ENCODE results near the gene SLC8A3. TPM values are rescaled to one million over a fixed set of nuclear protein-coding genes. Genes with fewer than 3 reads are reported as not detected.

The SLC8A3 gene
- total RNA-seq, 1 donor from 2014 or later = 0.12 TPM

GRCh38 chr14:70107309-70107708 is 81.4 kb downstream of the SLC8A3 start:
- DNase-seq (ENCODE audit: low read depth) = no peak
- no peak overlapping the region for H3K4me3 ChIP-seq (ENCODE audit: low read depth, low read length)
- TF ChIP-seq, protein P1, sequence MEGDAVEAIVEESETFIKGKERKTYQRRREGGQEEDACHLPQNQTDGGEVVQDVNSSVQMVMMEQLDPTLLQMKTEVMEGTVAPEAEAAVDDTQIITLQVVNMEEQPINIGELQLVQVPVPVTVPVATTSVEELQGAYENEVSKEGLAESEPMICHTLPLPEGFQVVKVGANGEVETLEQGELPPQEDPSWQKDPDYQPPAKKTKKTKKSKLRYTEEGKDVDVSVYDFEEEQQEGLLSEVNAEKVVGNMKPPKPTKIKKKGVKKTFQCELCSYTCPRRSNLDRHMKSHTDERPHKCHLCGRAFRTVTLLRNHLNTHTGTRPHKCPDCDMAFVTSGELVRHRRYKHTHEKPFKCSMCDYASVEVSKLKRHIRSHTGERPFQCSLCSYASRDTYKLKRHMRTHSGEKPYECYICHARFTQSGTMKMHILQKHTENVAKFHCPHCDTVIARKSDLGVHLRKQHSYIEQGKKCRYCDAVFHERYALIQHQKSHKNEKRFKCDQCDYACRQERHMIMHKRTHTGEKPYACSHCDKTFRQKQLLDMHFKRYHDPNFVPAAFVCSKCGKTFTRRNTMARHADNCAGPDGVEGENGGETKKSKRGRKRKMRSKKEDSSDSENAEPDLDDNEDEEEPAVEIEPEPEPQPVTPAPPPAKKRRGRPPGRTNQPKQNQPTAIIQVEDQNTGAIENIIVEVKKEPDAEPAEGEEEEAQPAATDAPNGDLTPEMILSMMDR (conservative IDR thresholded peaks at IDR 0.05; ENCODE audit: low read depth, low read length) = no peak

DNA sequence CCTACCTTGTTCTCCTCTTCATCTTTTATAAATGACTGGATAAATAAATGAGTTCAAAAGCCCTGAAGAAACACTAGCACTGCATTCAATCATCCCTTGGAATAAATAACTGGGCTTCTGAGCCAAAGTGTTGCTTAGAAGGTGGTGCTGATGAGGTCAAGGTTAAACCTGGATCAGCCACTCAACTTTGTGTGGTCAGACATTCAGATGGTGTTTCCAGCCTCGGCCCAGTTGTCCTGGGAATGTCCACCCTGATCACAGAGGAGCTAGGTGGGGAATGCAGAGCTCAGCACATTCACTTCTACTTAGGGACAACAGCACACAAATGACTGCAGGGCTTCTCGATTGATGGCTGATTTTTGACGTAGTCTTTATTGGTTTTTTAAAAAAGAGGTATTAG is 88.7 kb downstream of the SLC8A3 start:
- TF ChIP-seq, protein P1 (conservative IDR thresholded peaks at IDR 0.05; ENCODE audit: low read depth, low read length) = no peak
- no peak for DNase-seq (ENCODE audit: low read depth)
- no peak overlapping the region for H3K4me3 ChIP-seq (ENCODE audit: low read depth, low read length)

GRCh38 chr14:70098250-70098809 is 90.4 kb downstream of the SLC8A3 start:
- TF ChIP-seq, protein P1 (conservative IDR thresholded peaks at IDR 0.05; ENCODE audit: low read depth, low read length) = no peak
- no peak overlapping the region for H3K4me3 ChIP-seq (ENCODE audit: low read depth, low read length)
- no peak for DNase-seq (ENCODE audit: low read depth)

DNA sequence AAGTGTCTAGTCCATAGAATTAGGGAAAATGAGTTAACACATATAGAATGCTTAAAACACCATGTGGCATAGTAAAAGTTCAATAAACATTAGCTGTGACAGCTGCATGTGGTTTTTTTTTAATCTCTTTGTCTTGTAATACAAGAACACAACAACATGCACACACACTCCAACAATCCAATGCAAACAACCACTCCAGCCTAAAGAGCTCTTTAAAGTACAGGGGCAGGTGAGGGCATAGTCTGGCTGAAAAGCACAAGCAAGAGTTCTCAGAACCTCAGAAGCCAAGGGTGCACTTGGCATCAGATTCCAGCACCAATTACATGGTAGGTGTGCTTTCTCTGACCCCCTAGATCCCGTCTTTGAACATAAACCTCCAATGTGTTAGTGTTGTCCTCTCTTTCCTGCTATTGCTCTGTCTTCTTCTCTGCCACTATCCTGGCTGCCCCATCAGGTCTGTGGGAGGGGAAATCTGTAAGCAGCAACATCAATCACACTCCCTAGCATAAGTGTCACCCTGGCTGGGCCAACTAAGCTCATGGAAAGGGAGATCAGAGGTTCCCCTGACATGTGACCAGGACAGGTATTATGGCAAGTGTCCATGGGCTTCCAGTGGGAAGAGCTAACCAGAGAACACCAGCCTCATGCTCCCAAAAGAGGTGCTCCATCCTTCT is 91.0 kb downstream of the SLC8A3 start:
- no peak for DNase-seq (ENCODE audit: low read depth)
- TF ChIP-seq, protein P1 (conservative IDR thresholded peaks at IDR 0.05; ENCODE audit: low read depth, low read length) = no peak
- H3K4me3 ChIP-seq (ENCODE audit: low read depth, low read length) = no peak overlapping the region

DNA sequence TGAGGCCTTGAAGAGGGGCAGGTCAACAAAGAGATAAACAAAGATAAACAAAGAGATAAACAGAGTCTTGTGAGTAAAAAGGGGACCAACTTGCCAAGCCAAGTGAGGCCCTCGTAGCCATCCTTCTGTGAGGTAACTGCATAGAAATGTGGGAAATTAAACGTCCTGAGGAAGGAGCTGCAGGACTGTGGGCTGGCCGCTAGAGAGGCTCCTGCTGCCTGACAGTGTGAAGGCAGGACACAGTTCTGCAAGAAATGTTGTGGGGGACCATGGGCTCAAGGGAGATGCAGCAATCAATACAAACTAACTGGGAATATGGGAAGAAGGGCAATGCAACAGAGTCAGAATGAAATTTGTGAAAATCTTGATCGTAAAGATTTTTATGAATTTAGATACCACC is 91.9 kb downstream of the SLC8A3 start:
- no peak for DNase-seq (ENCODE audit: low read depth)
- TF ChIP-seq, protein P1 (conservative IDR thresholded peaks at IDR 0.05; ENCODE audit: low read depth, low read length) = peak; percentile 46
- H3K4me3 ChIP-seq (ENCODE audit: low read depth, low read length) = no peak overlapping the region

- TF ChIP-seq, protein P1 (conservative IDR thresholded peaks at IDR 0.05; ENCODE audit: low read depth, low read length) = no peak
- no peak for DNase-seq (ENCODE audit: low read depth)
- no peak overlapping the region for H3K4me3 ChIP-seq (ENCODE audit: low read depth, low read length)
Observed at GRCh38 chr14:70094631-70095030, 94.1 kb downstream of the SLC8A3 start.

DNA sequence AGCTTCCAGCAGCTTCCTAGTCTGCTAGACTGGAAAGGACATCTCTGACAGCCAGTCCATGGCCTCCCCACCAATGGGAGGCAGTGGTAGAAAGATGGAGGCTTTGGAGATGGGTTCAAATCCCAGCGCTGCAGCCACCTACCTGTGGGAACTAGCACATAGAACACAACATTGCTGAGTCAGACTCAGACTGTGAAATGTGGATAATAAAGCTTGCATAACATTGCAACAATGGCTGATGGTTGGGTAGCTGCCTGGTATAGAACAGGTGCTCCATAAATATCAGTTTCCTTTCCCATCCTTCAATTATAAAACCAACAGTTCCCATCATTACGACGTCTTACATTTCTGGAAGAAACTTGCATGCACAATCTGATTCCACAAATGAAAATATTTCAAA is 94.6 kb downstream of the SLC8A3 start:
- DNase-seq (ENCODE audit: low read depth) = no peak
- TF ChIP-seq, protein P1 (conservative IDR thresholded peaks at IDR 0.05; ENCODE audit: low read depth, low read length) = no peak
- no peak overlapping the region for H3K4me3 ChIP-seq (ENCODE audit: low read depth, low read length)
